Effector memory CD4-positive, alpha-beta T cell (primary cell): ENCODE results near the gene KRTAP25-1.

Experiments
- DNase-seq, 3 donors: peaks; one replicate each; pipeline ENCODE4 v3.0.0-alpha.2; 2020
- H3K27ac ChIP-seq: 2 replicates; pipeline ENCODE4 v1.7.0; 2013; ENCODE audit warnings: mild to moderate bottlenecking, low read length, moderate library complexity; ENCODE audit not compliant: insufficient read depth, poor library complexity, severe bottlenecking
- H3K27me3 ChIP-seq: replicated peaks from 2 replicates; pipeline ENCODE4 v1.7.0; 2013; ENCODE audit warnings: mild to moderate bottlenecking, low read length; ENCODE audit not compliant: insufficient read depth, control insufficient read depth, poor library complexity, severe bottlenecking
- H3K36me3 ChIP-seq: 2 replicates; pipeline ENCODE4 v1.7.0; 2013; ENCODE audit warnings: mild to moderate bottlenecking, low read length, moderate library complexity; ENCODE audit not compliant: control insufficient read depth, insufficient read depth
- H3K4me1 ChIP-seq: 2 replicates; pipeline ENCODE4 v1.7.0; 2013; ENCODE audit warnings: low read length, mild to moderate bottlenecking; ENCODE audit not compliant: control insufficient read depth, insufficient read depth, poor library complexity, severe bottlenecking
- H3K4me3 ChIP-seq: 2 replicates; pipeline ENCODE4 v1.7.0; 2013; ENCODE audit warnings: low read length, low read depth, mild to moderate bottlenecking; ENCODE audit not compliant: insufficient read depth, poor library complexity, severe bottlenecking
- H3K9me3 ChIP-seq: 2 replicates; pipeline ENCODE4 v1.7.0; 2013; ENCODE audit warnings: mild to moderate bottlenecking, low read length, moderate library complexity; ENCODE audit not compliant: control insufficient read depth
- total RNA-seq, 3 donors: gene quantifications; one replicate each; lab custom pipeline; 2026; lab: John Stamatoyannopoulos, UW

The KRTAP25-1 gene, protein sequence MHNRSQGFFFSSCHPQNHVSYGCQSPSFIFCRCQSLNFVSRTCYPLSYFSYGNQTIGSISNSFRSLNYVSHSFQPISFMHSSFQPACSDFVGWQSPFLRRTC
- 0 reads per million in 3 donors for total RNA-seq

GRCh38 chr21:30289215-30289614, at the start of gene KRTAP25-1:
Gene KRTAP25-1, minus strand, starts transcription at chr21:30289514. Its CDS starts 24 bp downstream, at chr21:30289490.
- no peaks in the 10 kb centered on the region for H3K36me3 ChIP-seq
- no peaks in the 10 kb centered on the region for H3K27me3 ChIP-seq
- H3K27ac ChIP-seq: no peak within 1 kb of the TSS
- no peak for DNase-seq
- no peak within 1 kb of the TSS for H3K4me3 ChIP-seq
- H3K4me1 ChIP-seq: no peaks in the 10 kb centered on the region
- H3K9me3 ChIP-seq: no peaks in the 10 kb centered on the region

DNA sequence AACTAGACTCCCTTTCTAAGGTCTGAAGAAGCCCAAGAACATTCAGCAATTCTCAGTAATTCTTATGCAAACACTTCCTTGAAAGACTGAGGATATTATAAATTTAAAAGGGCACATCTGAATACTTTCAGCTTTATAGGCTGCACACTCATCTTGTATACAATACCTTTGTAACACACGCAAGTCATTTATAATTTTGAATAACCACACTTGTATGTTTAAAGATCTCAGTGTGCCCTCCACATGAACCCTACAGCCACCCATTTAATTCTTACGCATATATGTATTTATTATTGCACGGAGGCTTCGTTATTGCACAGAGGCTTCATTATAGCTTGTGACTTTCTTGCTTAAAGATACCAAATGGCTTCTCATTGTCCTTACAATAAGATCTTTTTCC, 49.4 kb upstream of the KRTAP25-1 start:
- no peaks in the 10 kb centered on the region for H3K4me1 ChIP-seq
- H3K27ac ChIP-seq: no peak overlapping the region
- no peak overlapping the region for H3K4me3 ChIP-seq
- H3K9me3 ChIP-seq: no peaks in the 10 kb centered on the region
- H3K36me3 ChIP-seq: no peaks in the 10 kb centered on the region
- H3K27me3 ChIP-seq: no peaks in the 10 kb centered on the region
- DNase-seq: no peak

DNA sequence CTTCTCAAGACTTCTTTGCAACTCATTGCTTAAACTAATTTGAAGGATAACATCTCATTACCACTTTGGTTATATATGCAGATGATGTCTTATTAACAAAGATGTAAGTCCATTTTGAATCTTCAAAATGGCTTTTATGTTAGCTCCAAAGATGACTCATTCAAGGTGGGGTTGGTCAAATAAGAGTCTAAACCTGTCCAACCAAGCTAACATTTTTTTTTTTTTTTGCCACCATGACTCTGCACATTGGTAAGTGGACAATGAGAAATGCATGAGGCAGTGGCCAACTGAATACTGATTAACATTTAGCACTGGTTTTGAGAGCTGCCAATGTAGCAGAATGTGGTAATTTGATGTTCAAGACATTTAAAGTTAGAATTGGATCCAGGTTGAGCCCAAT, 48.5 kb upstream of the KRTAP25-1 start:
- DNase-seq: no peak
- H3K4me3 ChIP-seq: no peak overlapping the region

GRCh38 chr21:30337276-30337744, 48.0 kb upstream of the KRTAP25-1 start, which contains the start of gene KRTAP27-1:
Gene KRTAP27-1, minus strand, starts transcription at chr21:30337694. Its CDS starts 26 bp downstream, at chr21:30337668.
- H3K27ac ChIP-seq: no peak within 1 kb of the TSS
- no peak within 1 kb of the TSS for H3K4me3 ChIP-seq
- no peaks in the 10 kb centered on the region for H3K4me1 ChIP-seq
- no peaks in the 10 kb centered on the region for H3K36me3 ChIP-seq
- no peaks in the 10 kb centered on the region for H3K27me3 ChIP-seq
- no peak for DNase-seq
- no peaks in the 10 kb centered on the region for H3K9me3 ChIP-seq

More for the DNA sequence above, 48.5 kb upstream of the KRTAP25-1 start:
- no peaks in the 10 kb centered on the region for H3K36me3 ChIP-seq
- H3K27ac ChIP-seq: no peak overlapping the region
- no peaks in the 10 kb centered on the region for H3K27me3 ChIP-seq
- no peaks in the 10 kb centered on the region for H3K4me1 ChIP-seq
- no peaks in the 10 kb centered on the region for H3K9me3 ChIP-seq

DNA sequence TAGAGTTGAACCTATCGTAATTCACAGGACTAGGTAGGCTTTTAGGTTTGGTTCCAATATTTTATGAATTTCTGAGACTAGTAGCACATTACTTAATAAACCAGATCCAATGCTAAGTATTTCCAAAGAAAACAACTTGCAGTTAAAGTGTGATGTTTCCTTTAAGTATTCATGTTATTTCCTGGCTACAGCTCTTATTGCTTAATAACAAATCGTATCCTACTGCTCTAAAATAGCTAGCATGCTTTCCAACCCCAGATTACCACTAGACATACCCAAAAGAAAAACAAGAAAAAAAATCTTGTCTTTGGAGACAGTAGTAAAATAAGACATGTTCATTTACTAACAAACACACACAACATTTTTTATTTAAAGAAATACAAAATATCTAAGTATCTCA, 47.3 kb upstream of the KRTAP25-1 start:
- Histone ChIP-seq H3K27ac (no peak overlapping the region), H3K4me1 (no peaks in the 10 kb centered on the region), H3K4me3 (no peak overlapping the region), H3K9me3 (no peaks in the 10 kb centered on the region), H3K27me3 (no peaks in the 10 kb centered on the region), H3K36me3 (no peaks in the 10 kb centered on the region)
- DNase-seq: no peak

GRCh38 chr21:30333736-30334135, 44.4 kb upstream of the KRTAP25-1 start:
- DNase-seq: no peak
- no peaks in the 10 kb centered on the region for H3K27me3 ChIP-seq
- no peak overlapping the region for H3K4me3 ChIP-seq
- no peaks in the 10 kb centered on the region for H3K4me1 ChIP-seq
- no peak overlapping the region for H3K27ac ChIP-seq
- H3K36me3 ChIP-seq: no peaks in the 10 kb centered on the region
- H3K9me3 ChIP-seq: no peaks in the 10 kb centered on the region

DNA sequence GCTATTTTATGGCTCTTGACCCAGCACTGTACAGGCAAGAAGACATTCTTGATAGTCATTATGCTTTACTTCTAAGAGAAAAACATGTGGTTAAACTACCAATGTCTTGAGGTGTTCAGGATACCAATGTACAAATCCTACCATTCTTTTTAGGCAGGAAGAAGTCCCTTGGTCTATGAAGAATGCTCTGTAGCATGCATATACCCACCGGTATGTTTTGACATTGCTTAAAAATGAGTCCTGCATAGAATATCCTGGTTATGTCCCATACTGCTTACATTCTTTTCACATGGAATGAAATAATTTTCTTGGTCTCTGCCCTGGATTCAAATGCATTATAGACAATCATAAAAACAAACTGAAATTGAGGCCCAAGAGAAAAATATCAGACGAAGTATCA, 43.4 kb upstream of the KRTAP25-1 start:
- H3K27me3 ChIP-seq: no peaks in the 10 kb centered on the region
- H3K9me3 ChIP-seq: no peaks in the 10 kb centered on the region
- H3K27ac ChIP-seq: no peak overlapping the region
- H3K36me3 ChIP-seq: no peaks in the 10 kb centered on the region
- H3K4me1 ChIP-seq: no peaks in the 10 kb centered on the region
- DNase-seq: no peak
- H3K4me3 ChIP-seq: no peak overlapping the region

- no peaks in the 10 kb centered on the region for H3K4me1 ChIP-seq
- DNase-seq: no peak
These were observed 40.0 kb upstream of the KRTAP25-1 start for GRCh38 chr21:30329203-30329875.

DNA sequence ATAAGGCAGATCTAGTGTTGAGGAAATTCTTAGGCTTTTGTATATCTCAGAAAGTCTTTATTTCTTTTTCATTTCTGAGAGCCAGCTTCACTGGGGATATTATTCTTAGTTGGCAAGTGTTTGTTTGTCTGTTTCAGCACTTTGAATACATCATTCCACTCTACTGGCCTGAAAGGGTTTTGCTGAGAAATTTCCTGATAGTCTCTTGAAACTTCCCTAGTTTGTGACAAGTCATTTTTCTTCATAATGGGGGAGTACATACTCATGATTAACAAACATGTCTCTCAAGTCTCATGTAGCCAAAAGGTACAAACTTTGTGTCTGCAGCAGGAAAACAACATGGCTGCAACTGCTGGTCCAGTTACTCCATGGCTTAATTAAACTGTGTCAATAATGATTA, 37.1 kb upstream of the KRTAP25-1 start:
- Histone ChIP-seq H3K27me3 (no peaks in the 10 kb centered on the region), H3K27ac (no peak overlapping the region), H3K4me3 (no peak overlapping the region), H3K9me3 (no peaks in the 10 kb centered on the region), H3K4me1 (no peaks in the 10 kb centered on the region), H3K36me3 (no peaks in the 10 kb centered on the region)
- DNase-seq: no peak

More at GRCh38 chr21:30329203-30329875, 40.0 kb upstream of the KRTAP25-1 start:
- H3K27ac ChIP-seq: no peak overlapping the region
- H3K36me3 ChIP-seq: no peaks in the 10 kb centered on the region
- no peak overlapping the region for H3K4me3 ChIP-seq
- H3K9me3 ChIP-seq: no peaks in the 10 kb centered on the region
- H3K27me3 ChIP-seq: no peaks in the 10 kb centered on the region

DNA sequence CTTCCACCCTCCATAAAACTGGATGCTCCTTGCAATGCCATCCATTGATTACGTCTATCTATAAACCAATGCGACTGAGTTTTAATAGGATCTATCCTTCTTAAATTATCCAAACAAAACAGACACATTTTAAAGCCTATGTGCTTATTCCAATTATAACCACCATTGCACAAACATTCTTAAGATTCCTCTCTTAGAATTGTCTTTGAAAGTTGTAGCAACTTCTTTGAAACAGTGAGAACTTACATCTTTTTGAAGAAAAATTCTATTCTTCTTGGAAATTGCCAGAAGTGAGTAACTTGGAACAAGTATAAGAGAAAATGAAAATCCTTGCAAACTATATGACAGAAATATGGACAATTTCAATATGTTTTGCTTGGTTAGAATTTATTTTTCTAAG, 30.9 kb upstream of the KRTAP25-1 start, which contains the start of gene KRTAP26-1:
Gene KRTAP26-1, minus strand, starts transcription at position 101 of the 400 bp plus-strand sequence. CDS start 280 bp downstream, outside the sequence.
- Histone ChIP-seq H3K36me3 (no peaks in the 10 kb centered on the region), H3K4me3 (no peak within 1 kb of the TSS), H3K27ac (no peak within 1 kb of the TSS), H3K4me1 (no peaks in the 10 kb centered on the region), H3K27me3 (no peaks in the 10 kb centered on the region), H3K9me3 (no peaks in the 10 kb centered on the region)
- no peak for DNase-seq
